ENCODE measurements around the gene TP53INP2.
"Not testable (repeated sequence)": the region's sequence is repeated elsewhere in the genome, so short reads cannot be mapped to it uniquely, and the experiment has no call there.

Gene TP53INP2

GRCh38 chr20:34705397-34706301 is 1.5 kb downstream of the TP53INP2 start:
- peak; percentile 4 for DNase-seq

DNA sequence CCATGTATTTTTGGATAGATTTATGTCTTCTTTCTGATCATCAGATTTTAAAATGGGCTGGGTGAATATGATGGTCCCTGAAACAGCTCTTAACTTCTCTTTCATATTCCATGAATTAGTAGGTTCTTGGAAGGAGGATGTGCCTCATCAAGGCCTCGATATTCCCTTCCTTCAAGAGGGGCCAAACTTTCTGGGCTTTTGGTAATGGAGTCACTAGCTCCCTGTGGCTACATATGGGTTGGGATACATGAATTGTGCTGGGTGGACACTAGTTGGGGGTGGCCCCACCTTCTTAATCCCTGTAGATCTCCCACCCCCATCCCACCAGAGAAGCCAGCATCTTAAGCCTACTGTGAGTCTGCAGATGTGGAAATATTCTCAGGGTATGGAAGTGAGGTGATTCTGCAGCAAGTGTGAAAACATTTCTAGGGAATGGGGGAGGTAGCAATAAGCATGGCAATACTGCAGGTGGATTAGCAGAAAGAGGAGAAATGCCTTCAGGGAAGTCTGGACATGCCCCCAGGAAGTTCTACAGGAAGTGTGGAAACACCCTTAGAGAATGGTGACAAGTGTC is 2.2 kb downstream of the TP53INP2 start:
- DNase-seq = no peak

DNA sequence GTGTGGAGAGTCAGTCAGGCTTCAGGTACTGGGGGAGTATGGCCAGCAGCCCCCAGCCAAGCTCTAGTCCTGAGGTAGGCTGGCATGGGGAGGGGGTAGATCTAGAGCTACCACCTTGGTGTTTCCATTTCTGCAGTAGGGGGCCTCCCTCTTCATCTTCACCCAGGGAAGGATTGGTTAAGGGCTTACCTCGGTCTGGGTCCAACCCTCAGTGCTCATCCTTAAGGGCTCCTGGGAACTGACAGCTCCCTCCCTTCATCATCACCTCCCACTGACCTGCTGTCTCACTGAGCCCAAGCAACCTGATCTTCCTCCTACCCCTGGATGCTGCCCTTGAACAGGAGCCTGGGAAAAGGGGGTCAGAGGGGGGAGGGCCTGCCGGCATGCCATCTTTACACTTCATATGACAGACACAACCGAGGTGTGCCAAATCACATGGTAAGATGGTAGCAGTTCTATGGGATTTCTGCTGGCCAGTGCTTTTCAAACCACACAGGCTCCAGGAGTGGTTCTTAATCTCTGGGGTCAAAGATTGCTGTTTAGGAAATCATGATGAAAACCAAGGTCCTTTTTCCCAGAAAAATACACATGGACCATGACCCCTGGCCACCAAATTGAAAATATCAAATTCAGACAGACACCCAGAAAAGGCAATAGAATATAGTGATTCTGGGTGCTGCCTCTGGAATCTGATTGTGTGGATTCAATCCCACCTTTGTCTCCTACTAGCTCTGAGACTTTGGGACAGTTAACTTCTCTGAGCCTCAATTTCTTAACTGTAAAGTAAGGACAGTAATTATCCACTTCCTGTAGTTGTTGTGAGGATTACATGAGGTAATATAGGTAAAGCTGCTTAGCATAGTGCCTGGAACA is 3.0 kb downstream of the TP53INP2 start:
- no peak for DNase-seq

DNA sequence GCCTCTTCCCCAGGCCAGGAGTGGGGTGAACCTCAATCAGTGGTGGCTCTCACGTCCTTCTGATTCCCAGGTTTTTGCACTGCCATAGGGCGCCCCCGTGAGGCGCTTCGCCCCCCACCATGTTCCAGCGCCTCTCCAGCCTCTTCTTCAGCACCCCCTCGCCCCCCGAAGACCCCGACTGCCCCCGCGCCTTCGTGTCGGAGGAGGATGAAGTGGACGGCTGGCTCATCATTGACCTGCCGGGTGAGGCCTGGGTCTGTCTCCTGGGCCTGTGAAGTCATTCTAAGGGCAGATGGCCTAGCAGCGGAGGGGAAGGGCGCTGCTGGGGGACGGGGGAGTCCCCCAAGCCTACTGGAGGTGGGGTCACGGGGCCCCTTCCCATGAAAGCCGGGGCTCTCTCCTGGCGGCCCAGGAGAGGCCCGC is 4.5 kb downstream of the TP53INP2 start:
- peak; percentile 28 for DNase-seq

GRCh38 chr20:34709044-34709830 is 5.1 kb downstream of the TP53INP2 start:
- DNase-seq = peak; percentile 76

DNA sequence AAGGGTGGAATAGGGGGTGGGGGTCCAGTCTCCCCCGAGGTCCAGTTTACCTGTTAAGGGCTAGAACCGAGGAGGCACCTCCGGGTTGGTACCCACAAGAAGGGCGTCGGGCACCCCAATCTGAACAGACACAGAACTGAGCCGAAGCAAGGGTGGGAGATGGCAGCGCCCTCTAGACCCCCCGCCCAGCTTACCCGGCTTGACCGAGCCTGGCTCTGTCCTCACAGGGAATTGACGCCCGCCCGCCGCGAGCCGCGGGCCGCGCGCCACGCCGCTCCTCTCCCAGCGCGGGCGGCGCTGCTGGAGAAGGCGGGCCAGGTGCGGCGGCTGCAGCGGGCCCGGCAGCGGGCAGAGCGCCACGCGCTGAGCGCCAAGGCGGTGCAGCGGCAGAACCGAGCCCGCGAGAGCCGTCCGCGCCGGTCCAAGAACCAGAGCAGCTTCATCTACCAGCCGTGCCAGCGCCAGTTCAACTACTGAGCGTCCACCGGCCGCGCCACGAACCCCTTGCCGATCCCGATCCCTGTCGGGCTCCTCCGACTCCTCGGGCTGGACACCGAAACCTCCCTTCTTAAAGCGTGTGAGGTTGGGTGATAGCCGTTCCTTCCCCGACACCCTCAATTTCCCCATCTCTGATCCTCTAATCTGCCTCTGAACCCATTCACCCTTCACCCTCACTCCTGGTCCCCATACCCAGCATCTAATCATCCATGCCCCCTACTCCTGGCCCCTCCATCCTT is 5.9 kb downstream of the TP53INP2 start:
- DNase-seq = peak; percentile 65

- DNase-seq = no peak
These were observed 6.4 kb downstream of the TP53INP2 start for GRCh38 chr20:34710568-34710839.

DNA sequence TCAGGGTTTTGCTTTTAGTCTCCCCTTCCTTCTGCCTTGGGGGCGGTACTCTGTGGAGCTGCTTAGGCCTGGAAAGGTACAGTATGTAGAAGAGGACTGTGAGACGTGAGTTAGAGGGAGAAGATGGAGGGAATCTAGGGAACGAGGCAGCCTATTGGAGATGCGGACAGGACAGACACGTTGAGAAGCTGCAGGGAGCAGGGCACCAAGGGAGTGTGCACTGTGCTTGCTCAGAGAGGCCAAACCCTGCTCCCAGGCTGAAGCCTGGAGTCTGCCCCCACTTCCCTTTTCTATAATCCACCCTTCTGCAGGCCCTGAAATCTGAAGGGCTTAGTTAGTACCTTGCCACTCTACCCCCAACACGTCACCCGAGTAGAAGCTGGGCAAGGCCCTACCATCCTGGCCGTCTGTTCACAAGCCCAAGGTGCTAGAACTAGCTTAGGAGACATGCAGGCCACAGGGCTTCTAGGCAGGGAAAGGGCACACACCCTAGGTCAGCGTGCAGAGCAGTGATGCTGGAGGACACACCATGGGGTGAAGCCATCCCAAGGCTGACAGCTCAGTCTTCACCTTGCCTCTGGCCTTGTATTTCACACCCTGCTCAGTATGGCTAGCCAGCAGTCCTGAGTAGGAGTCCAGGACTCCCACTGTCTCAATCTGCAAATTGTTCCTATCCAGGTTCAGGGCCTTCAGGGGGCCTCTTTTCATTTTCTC is 6.9 kb downstream of the TP53INP2 start:
- DNase-seq = no peak

DNA sequence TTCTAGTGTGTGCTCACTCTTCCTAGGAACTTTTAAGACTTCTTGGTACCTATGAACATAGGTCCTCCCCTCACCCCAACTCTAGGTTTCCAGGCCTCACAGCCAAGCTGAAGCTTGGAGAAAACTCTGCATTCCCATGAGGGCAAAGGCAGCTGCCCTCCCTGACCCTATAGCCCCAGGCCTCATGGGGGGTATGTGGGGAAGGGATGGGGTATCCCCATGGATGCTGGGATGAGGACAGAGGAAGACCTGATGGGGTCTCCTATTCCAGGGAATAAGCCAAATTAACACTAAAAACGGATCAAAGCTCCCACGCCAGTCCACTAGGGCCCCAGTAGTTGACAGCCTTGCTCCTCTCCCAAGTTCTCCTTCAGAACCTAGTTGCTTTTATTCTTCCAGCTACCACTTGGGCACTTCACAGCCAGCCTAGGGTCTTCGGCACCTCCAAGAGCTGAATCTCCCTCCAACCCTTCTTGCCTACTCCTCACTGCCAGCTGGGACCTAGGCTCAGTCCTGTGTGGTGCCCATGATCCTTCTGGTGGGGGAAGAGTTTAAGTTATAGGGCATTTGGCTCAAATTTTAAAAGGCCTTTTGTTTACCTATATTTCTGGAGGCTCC is 7.8 kb downstream of the TP53INP2 start:
- DNase-seq = no peak

DNA sequence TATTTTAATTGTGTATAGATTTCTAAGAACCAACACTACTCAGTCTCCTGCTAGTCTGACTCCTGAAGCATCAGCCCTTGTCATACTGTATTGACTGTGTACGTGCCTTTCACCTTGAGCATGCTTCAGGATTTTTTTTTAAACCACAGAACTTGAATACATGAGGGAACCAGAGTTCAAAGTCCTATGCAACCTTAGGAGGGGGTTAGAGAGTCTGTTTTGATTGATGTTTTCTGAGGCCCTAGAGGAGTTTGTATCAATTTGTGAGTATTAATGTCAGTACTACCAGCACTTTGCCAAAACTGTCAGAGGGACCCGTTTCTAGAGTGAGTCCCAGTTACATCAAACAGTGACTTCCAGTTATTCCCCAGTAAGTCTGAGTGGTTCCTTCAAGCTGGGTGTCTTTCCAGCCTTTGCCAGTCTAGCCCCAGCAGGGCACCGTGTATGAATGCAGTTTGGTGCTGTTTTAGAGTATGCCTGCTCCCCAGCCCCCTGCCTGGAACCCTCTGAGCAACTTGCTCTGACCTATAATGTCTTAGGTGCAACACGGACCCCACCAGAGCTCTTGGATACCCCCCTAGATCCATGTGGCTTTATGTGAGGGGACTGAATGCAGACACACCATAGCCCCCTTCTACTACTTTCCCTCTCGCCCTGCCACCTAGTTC is 8.5 kb downstream of the TP53INP2 start:
- no peak for DNase-seq

GRCh38 chr20:34713194-34713943 is 9.2 kb downstream of the TP53INP2 start:
- peak; percentile 98 for DNase-seq

GRCh38 chr20:34713944-34714515 is 9.9 kb downstream of the TP53INP2 start:
- not testable (repeated sequence) for DNase-seq

DNA sequence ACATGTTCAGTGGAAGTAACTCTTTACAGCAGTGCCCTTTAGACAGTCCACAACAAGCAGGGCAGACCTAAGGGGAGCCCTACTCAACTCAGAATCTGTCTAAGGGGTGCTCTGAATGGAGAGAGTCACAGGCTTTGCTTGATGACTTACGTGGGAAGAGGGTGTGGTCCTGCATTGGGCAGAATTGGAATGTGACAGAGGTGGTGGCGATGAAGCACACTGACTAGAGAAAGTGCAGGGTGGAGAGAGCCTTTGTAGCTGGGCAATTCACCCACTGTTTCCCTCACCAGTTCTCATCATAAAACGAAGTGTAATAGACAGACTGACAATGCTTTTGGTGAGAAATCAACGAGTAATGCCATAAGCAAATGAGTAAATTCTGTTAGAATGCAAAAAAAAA is 11.2 kb downstream of the TP53INP2 start:
- DNase-seq = no peak

GRCh38 chr20:34716921-34717229 is 12.7 kb downstream of the TP53INP2 start:
- DNase-seq = no peak

GRCh38 chr20:34717230-34718095 is 13.3 kb downstream of the TP53INP2 start:
- DNase-seq = no peak

DNA sequence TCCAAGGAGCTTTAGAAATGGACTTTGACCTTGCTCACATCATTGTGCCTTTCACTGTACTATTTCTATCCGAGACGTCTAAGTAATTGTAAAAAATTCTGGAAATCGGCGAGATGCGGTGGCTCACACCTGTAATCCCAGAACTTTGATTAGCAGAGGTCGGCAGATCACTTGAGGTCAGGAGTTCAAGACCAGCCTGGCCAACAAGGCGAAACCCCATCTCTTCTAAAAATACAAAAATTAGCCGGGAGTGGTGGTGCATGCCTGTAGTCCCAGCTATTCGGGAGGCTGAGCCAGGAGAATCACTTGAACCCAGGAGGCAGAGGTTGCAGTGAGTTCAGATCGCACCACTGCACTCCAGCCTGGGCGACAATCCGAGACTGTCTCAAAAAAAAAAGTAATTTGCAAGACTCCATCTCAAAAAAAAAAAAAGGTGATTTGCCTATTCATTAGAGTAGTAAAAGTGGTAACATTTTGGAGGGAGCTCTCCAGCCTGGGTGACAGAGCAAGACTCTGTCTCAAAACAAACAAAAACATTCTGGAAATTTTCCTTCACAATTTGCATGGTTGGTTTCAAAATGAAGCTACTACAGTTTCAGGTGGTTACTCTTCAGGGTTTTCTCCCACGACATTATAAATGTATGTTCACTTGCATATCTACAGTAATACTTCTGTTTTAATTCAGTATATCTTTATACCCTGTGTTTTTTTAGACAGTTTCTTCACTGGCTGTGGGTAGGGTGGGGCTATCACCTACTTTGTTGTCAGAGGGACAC is 15.3 kb downstream of the TP53INP2 start:
- not testable (repeated sequence) for DNase-seq

DNA sequence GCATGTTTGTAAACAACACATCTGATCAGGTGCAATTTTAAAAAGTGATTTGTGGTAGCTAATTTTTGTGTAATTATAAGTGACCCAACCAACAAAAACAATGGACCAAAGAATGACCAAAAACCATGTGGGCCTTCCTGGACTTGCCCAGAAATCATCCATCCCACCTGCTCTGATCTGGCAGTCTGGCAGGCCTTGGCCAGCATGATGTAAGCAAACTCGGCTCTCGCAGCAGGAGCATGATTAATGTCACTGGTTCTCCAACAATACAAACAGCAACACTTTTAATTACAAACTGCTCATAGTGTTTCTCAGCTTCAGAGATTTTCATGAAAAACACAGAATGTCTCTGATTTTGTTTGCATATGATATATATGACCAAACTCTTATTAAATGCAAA is 16.1 kb downstream of the TP53INP2 start:
- DNase-seq = no peak
